Stimulated activated CD4-positive, alpha-beta T cell treated with anti-CD3 and anti-CD28 coated beads, Interleukin-4, amount 100 ng/mL, for 48 hours (primary cell): ENCODE data around the gene CCDC138.

Experiments used
- DNase-seq, 2 donors: peaks; one replicate each; pipeline ENCODE4 v3.0.0-alpha.2; 2020; ENCODE audit warnings: low read depth in 2 of 2

The CCDC138 gene

GRCh38 chr2:108918156-108918874 lies 131.7 kb downstream of the CCDC138 start:
- no peak for DNase-seq

GRCh38 chr2:108918941-108919341 lies 132.4 kb downstream of the CCDC138 start:
- no peak for DNase-seq

DNA sequence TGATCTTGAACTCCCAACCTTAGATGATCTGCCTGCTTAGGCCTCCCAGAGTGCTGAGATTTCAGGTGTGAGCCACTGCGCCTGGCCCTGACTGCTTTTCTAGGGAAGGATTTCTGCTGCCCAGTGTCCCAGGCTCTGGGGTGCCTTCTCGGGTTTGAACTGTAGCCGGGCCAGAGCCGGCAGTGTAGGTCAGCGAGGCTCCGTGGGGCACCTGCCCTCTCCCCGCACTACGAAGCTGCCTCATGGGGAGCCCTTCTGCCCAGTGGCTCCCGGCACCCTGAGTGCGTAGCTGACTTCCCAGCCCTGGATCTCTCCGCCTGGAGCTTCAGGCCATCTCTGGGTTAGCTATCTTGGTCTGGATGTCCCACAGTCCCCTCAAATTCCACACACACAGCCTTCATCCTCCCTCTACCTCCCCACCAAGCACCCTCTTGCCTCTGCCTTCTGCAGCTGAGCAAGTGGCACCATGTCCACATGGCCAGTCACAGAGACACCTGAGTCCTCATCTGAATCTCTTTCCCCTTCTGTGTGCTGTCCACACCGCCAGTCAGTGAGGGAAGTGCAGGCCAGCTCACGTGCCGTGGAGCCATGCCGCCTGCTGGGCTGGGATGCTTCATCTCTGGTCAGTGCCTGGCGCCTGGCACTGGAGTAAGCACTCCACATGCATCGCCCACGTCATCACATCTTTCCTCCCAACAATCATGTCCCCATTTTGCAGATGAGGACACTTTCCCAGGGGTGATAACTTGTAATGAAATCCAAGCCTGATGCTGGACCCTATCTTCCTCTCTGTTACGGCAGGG lies 133.2 kb downstream of the CCDC138 start:
- no peak for DNase-seq

DNA sequence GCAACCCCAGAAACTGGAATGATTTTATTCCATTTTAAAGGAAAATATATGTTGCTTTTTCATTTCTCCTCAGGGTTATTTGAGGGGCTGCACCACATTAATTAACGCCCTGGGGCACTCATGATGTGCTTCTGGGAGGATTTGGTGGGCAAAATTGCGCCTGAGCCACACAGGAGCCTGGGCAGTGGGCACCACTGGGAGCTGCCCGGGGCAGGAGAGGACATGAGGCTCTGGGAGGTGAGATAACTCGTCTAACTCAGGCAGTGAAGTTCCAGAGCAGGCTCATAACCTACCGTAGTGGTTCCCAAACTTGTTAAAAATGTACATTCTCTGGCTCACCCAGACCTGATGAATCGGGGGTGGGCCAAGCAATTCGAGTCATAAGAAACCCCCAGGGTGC lies 134.1 kb downstream of the CCDC138 start:
- DNase-seq: no peak

GRCh38 chr2:108921096-108922030 lies 134.8 kb downstream of the CCDC138 start:
- no peak for DNase-seq

DNA sequence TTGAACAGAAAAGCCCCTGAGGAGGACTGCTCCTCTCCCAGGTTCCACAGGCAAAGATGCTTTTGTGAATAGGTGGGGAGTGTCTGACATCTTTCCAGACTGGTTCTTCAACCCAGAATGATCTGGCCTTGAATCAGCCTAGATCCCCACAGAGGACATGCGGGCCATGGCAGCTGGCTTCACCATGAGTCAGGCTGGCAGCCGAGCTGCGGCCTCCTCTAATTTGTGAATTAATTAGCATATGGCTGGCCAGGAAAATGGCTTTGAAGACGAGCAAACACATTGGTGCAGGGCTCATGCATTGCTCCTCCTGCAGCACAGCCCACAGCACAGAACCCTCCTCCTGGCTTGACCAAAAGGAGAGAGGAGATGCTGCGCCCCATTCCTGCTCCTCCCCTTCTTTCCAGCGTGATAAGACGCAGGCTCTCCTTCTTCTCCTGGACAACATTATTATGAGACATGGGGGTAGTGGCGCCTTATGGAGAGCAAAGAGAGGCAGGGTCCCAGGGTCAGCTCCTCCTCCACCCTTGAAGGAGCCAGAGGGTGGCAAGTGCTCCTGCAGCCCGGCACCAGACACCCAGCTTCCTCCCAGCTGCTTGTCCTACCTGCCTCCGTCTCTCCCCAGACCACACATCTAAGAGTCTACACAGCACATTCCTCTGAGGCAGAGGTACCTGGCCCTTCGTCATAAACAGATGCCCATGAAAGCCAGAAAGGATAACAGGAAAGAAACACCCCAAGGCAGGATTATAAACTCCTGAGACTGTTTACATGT lies 135.8 kb downstream of the CCDC138 start:
- no peak for DNase-seq

DNA sequence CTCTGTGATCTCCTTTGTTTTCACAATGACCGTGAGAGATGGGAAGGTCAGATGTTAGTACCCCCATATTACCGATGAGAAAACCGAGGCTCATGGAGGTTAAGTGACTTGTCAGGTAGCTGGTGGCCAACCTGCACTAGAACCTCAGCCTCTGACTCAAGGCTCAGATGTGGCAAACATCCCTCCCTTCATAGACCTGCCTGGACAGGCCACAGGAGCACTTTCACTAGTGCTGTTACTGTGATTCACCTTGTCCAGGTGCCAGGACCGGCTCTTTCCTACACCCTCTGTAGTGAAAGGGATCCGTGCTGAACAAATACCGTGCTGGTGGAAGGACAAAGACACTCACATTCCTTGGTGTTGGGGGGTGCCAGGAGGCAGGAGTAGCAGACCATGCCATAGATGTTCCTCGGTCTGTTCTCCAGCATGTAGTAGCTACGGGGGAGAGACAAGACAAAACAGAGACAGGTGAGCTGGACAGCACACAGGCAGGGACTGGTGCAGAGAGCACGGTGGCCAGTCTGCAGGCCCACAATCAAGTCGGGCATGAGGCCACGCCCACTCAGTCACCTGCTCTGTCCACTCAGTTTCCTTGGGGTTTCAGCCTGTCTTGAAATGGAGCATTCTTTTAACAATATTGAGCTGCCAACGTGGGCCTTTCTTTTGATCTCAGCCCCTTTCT lies 136.6 kb downstream of the CCDC138 start:
- DNase-seq: no peak

GRCh38 chr2:108923736-108924579 lies 137.4 kb downstream of the CCDC138 start:
- DNase-seq: no peak

DNA sequence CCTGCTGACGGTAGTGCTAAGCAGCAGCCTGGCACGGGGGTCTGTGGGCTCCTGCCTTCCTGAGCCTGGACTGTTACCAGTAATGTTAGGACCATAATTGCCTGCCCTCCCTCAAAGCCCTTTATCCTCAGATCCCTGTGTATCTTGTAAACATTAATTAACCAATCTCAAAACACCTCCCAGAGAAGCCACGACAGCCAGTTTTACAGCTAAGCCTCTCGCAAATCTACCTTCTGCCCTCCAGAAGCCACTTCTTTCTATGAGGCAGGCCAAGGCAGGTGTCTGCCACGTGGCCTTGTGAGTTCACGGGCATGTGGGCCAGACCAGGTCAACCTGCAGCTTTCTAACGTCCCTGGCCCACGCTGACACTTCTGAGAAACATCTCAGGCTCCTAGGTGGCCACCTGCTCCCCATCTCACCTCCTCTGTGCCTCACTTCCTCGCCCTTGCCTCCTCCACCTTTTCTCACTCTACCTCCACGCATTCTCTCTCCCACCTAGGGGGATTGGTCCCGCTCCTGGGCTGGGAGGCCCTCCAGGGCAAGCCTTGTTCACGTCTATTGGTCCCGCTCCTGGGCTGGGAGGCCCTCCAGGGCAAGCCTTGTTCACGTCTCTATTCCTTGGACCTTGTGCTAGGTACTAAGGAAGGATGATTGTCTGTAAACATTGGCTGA lies 138.1 kb downstream of the CCDC138 start:
- no peak for DNase-seq

- no peak for DNase-seq
Measured at GRCh38 chr2:108925286-108925685, 138.7 kb downstream of the CCDC138 start.

- no peak for DNase-seq
Measured at GRCh38 chr2:108925735-108926134, 139.2 kb downstream of the CCDC138 start.
